ENCODE data around the gene HRK. TPM values are rescaled to one million over a fixed set of nuclear protein-coding genes. Genes with fewer than 3 reads are reported as not detected.

The HRK gene
- total RNA-seq, 1 donor from 2014 or later, result not detected

DNA sequence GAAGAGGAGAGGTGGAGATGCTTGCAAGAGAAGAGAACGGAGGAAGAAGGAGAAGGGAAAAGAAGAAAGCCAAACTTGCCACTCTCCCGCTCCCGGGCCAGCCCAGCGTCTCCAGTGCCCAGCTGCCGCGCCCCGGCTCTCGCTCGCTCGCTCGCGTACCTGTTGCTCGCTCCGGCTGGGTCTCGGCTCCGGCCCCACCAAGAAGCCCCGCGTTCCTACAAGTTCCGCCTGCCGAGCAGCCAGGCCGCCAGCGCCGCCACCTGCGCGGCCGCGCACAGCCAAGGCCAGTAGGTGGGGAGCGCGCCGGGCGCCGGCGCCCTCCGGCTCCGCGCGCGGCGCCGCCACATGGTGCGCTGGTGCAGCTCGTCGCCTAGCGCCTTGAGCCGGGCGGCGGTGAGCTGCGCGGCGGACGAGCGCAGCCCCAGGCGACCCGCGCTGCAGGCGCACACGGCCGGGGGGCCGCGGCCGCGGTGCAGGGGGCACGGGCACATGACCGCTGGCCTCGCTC is 370 bp downstream of the HRK start:
- no peak for DNase-seq (ENCODE audit: low read depth)
- Histone ChIP-seq H3K27me3 (ENCODE audit: control insufficient read depth, insufficient read depth, low read length) (peaks cover 21% of the 10 kb centered on the region), H3K4me3 (ENCODE audit: low read depth, low read length) (peak overlapping the region; percentile 6), H3K36me3 (ENCODE audit: control insufficient read depth, insufficient read depth, low read length) (no peaks in the 10 kb centered on the region)
- TF ChIP-seq, protein P1, sequence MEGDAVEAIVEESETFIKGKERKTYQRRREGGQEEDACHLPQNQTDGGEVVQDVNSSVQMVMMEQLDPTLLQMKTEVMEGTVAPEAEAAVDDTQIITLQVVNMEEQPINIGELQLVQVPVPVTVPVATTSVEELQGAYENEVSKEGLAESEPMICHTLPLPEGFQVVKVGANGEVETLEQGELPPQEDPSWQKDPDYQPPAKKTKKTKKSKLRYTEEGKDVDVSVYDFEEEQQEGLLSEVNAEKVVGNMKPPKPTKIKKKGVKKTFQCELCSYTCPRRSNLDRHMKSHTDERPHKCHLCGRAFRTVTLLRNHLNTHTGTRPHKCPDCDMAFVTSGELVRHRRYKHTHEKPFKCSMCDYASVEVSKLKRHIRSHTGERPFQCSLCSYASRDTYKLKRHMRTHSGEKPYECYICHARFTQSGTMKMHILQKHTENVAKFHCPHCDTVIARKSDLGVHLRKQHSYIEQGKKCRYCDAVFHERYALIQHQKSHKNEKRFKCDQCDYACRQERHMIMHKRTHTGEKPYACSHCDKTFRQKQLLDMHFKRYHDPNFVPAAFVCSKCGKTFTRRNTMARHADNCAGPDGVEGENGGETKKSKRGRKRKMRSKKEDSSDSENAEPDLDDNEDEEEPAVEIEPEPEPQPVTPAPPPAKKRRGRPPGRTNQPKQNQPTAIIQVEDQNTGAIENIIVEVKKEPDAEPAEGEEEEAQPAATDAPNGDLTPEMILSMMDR (IDR thresholded peaks at IDR 0.05; ENCODE audit: insufficient read depth, low read length, severe bottlenecking), result no peak
- FAIRE-seq, result no peak

- no peaks in the 10 kb centered on the region for H3K36me3 ChIP-seq (ENCODE audit: control insufficient read depth, insufficient read depth, low read length)
- FAIRE-seq (no peak), DNase-seq (ENCODE audit: low read depth) (no peak)
- H3K27me3 ChIP-seq (ENCODE audit: control insufficient read depth, insufficient read depth, low read length), result peaks cover 22% of the 10 kb centered on the region
- no peak overlapping the region for H3K4me3 ChIP-seq (ENCODE audit: low read depth, low read length)
- TF ChIP-seq, protein P1 (IDR thresholded peaks at IDR 0.05; ENCODE audit: insufficient read depth, low read length, severe bottlenecking), result no peak
These were observed 926 bp downstream of the HRK start for GRCh38 chr12:116880213-116880816.

GRCh38 chr12:116879509-116880212 is 1.6 kb downstream of the HRK start:
- DNase-seq (ENCODE audit: low read depth) (no peak), FAIRE-seq (no peak)
- H3K27me3 ChIP-seq (ENCODE audit: control insufficient read depth, insufficient read depth, low read length), result peaks cover 22% of the 10 kb centered on the region
- TF ChIP-seq, protein P1 (IDR thresholded peaks at IDR 0.05; ENCODE audit: insufficient read depth, low read length, severe bottlenecking), result no peak
- no peak overlapping the region for H3K4me3 ChIP-seq (ENCODE audit: low read depth, low read length)
- no peaks in the 10 kb centered on the region for H3K36me3 ChIP-seq (ENCODE audit: control insufficient read depth, insufficient read depth, low read length)

DNA sequence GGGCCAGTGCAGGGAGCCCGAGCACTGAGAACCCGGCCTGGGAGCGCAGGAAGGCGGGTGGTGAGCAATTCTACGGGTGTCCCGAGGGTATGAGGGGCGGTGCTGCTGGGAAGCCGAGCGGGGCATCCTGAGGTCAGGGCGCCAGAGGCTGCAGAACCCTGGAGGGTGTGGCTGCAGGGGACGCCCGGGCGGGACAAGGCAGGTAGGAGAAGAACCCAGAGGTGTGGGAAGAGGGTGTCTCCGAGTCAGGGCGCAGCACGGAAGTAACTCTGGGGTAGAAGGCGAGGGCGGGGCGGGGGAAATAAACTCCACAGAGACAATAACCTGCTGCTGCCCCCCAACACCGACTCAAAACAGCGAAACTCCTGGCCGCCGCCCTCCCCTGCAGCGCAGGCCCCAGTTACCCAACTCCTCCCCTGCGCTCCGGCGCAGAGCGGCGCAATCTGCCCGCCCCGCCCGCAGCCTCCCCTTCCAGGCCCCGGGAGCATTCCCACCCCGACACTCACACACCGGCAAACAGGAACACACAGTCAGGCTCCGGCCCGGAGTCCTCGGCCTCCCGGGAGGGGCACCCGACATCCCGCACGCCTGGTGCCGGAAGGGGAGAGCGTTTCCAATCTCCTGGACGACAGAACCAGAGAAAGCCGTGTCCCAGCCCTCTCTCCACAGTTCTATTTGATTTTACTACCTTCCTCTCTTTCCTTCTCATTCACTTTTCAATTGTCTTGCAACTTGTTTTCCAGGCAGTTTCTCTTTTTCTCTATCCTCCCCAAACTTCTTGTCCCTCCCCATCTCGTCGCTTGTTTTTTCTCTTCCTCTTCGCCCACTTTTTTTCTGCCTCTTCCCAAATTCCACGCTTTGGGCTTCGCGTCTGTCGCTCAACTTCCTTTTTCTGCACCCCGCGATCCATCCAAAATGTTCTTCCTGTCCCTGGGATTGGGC is 2.4 kb downstream of the HRK start:
- Histone ChIP-seq H3K36me3 (ENCODE audit: control insufficient read depth, insufficient read depth, low read length) (no peaks in the 10 kb centered on the region), H3K27me3 (ENCODE audit: control insufficient read depth, insufficient read depth, low read length) (peaks cover 21% of the 10 kb centered on the region), H3K4me3 (ENCODE audit: low read depth, low read length) (peak overlapping the region; percentile 18)
- FAIRE-seq, result no peak
- peak; percentile 25 for DNase-seq (ENCODE audit: low read depth)
- TF ChIP-seq, protein P1 (IDR thresholded peaks at IDR 0.05; ENCODE audit: insufficient read depth, low read length, severe bottlenecking), result no peak

- H3K27me3 ChIP-seq (ENCODE audit: control insufficient read depth, insufficient read depth, low read length), result peaks cover 10% of the 10 kb centered on the region
- no peak for FAIRE-seq
These were observed 4.9 kb downstream of the HRK start for GRCh38 chr12:116876151-116876869.

More at GRCh38 chr12:116876151-116876869, 4.9 kb downstream of the HRK start:
- DNase-seq (ENCODE audit: low read depth), result no peak
- TF ChIP-seq, protein P1 (IDR thresholded peaks at IDR 0.05; ENCODE audit: insufficient read depth, low read length, severe bottlenecking), result no peak
- no peak overlapping the region for H3K4me3 ChIP-seq (ENCODE audit: low read depth, low read length)
- no peaks in the 10 kb centered on the region for H3K36me3 ChIP-seq (ENCODE audit: control insufficient read depth, insufficient read depth, low read length)

All from bronchial epithelial cell (primary cell).